Neural progenitor cell (in vitro differentiated cells): ENCODE data around the gene SLC31A2. TPM values are rescaled to one million over a fixed set of nuclear protein-coding genes. Genes with fewer than 3 reads are reported as not detected.

ENCODE experiments used
- DNase-seq: peaks from one replicate; pipeline ENCODE4 v3.0.0-alpha.2; 2016; ENCODE audit warnings: low spot score
- H2AFZ ChIP-seq: fragments of 200-600 bp; sonication (generic); replicated peaks from 2 replicates; pipeline ENCODE4 v1.6.1; 2016; ENCODE audit warnings: antibody characterized with exemption
- H3F3A ChIP-seq: fragments of 200-600 bp; sonication (generic); 2 replicates; pipeline ENCODE4 v1.6.1; 2016; ENCODE audit warnings: antibody characterized with exemption, low read depth
- H3K27ac ChIP-seq: fragments of 200-600 bp; sonication (generic); 2 replicates; pipeline ENCODE4 v1.5.1; 2016; ENCODE audit warnings: mild to moderate bottlenecking
- H3K27me3 ChIP-seq: fragments of 200-600 bp; sonication (generic); 2 replicates; pipeline ENCODE4 v1.6.1; 2016; ENCODE audit warnings: mild to moderate bottlenecking, moderate library complexity
- H3K36me3 ChIP-seq: fragments of 200-600 bp; sonication (generic); 2 replicates; pipeline ENCODE4 v1.5.1; 2016
- H3K4me1 ChIP-seq: fragments of 200-600 bp; sonication (generic); 2 replicates; pipeline ENCODE4 v1.6.1; 2016; ENCODE audit warnings: mixed run types
- H3K4me2 ChIP-seq: fragments of 200-600 bp; sonication (generic); 2 replicates; pipeline ENCODE4 v1.6.1; 2016
- H3K4me3 ChIP-seq: fragments of 200-600 bp; sonication (generic); 2 replicates; pipeline ENCODE4 v1.5.1; 2016
- H3K79me2 ChIP-seq: fragments of 200-600 bp; sonication (generic); 2 replicates; pipeline ENCODE4 v1.6.1; 2016; ENCODE audit warnings: low read depth
- H3K9ac ChIP-seq: fragments of 200-600 bp; sonication (generic); 2 replicates; pipeline ENCODE4 v1.6.1; 2016
- H3K9me3 ChIP-seq: fragments of 200-600 bp; sonication (generic); 2 replicates; pipeline ENCODE4 v1.5.1; 2016; ENCODE audit warnings: low read depth
- H4K20me1 ChIP-seq: fragments of 200-600 bp; sonication (generic); 2 replicates; pipeline ENCODE4 v1.6.1; 2016; ENCODE audit warnings: low read depth
- H3K27ac Mint-ChIP-seq: 3 replicates; pipeline ENCODE4 v1.8.0; 2021; ENCODE audit warnings: mixed read lengths
- H3K27me3 Mint-ChIP-seq: 2 replicates; pipeline ENCODE4 v1.8.0; 2022; ENCODE audit warnings: low read depth, mild to moderate bottlenecking, inconsistent platforms, moderate library complexity, mixed read lengths; ENCODE audit not compliant: insufficient read depth
- H3K36me3 Mint-ChIP-seq: 3 replicates; pipeline ENCODE4 v1.8.0; 2021; ENCODE audit warnings: mixed read lengths
- H3K4me1 Mint-ChIP-seq: 3 replicates; pipeline ENCODE4 v1.8.0; 2021; ENCODE audit warnings: mixed read lengths
- H3K4me3 Mint-ChIP-seq: 3 replicates; pipeline ENCODE4 v1.8.0; 2021; ENCODE audit warnings: mild to moderate bottlenecking, moderate library complexity, mixed read lengths
- H3K9me3 Mint-ChIP-seq: 3 replicates; pipeline ENCODE4 v1.8.0; 2020; ENCODE audit warnings: mixed read lengths
- EZH2 ChIP-seq: fragments of 200-600 bp; sonication (generic); IDR thresholded peaks from 2 replicates; pipeline ENCODE4 v1.6.1; 2017; ENCODE audit warnings: antibody characterized with exemption, mild to moderate bottlenecking, moderate library complexity
- EZH2phosphoT487 ChIP-seq: fragments of 200-600 bp; sonication (generic); IDR thresholded peaks from 2 replicates; pipeline ENCODE4 v1.6.1; 2017; ENCODE audit warnings: antibody characterized with exemption
- total RNA-seq: library from RNA; depleted of rRNA; stranded (reverse); fragments of >200 nt; gene quantifications from 2 replicates; pipeline ENCODE4 v1.2.3, GENCODE V29; 2015; ENCODE audit warnings: low replicate concordance
- TF ChIP-seq, protein P1 (sequence below): fragments of 200-600 bp; sonication (generic); IDR thresholded peaks from 2 replicates; pipeline ENCODE4 v1.5.1; 2017; ENCODE audit warnings: antibody characterized with exemption, mild to moderate bottlenecking

The SLC31A2 gene
- total RNA-seq, 1 donor from 2014 or later: 0.34 TPM

DNA sequence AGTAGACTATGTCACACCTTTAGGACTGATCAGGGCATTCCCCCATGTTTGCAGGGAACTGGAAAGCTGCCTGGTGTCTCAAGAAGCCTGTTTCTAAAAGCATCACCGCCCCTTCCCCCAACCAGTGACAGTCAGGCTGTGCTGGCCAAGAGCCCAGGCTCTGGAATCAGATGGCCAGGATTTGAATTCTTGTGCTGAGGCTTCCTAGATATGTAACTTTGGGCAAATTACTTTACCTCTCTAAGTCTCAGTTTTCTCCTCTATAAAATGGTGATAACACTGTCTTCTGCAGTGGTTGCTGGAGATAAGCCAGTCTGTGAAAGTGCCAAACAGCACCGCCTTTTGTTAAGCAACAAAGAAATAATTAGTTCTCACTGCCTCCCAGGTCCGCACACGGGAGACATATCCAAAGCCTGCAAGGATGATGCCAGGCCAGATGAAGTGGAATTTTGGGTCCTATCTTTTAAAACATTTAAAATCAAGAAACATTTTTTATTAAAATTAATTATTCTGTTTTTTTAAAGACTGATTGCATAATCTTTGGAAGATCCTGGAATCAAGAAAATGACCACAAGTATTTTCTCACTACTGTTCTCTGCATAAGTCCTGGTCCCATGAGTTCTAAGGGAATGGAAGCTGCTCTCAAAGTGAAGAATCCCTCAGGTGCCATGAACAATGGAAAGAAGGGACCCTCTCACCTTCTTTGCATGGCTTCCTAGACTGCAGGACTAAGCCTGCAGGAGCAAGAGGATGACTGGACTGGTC is 13.9 kb downstream of the SLC31A2 start:
- Histone ChIP-seq H3K4me3 (no peak overlapping the region), H2AFZ (no peak overlapping the region), H4K20me1 (no peaks in the 10 kb centered on the region), H3K79me2 (no peaks in the 10 kb centered on the region), H3K9ac (no peak overlapping the region), H3K36me3 (no peaks in the 10 kb centered on the region), H3K4me2 (no peak overlapping the region), H3F3A (no peaks in the 10 kb centered on the region), H3K9me3 (no peaks in the 10 kb centered on the region), H3K27ac (no peak overlapping the region), H3K4me1 (peaks cover 6% of the 10 kb centered on the region), H3K27me3 (no peaks in the 10 kb centered on the region)
- TF ChIP-seq EZH2phosphoT487 (no peak), EZH2 (no peak)
- TF ChIP-seq, protein P1, sequence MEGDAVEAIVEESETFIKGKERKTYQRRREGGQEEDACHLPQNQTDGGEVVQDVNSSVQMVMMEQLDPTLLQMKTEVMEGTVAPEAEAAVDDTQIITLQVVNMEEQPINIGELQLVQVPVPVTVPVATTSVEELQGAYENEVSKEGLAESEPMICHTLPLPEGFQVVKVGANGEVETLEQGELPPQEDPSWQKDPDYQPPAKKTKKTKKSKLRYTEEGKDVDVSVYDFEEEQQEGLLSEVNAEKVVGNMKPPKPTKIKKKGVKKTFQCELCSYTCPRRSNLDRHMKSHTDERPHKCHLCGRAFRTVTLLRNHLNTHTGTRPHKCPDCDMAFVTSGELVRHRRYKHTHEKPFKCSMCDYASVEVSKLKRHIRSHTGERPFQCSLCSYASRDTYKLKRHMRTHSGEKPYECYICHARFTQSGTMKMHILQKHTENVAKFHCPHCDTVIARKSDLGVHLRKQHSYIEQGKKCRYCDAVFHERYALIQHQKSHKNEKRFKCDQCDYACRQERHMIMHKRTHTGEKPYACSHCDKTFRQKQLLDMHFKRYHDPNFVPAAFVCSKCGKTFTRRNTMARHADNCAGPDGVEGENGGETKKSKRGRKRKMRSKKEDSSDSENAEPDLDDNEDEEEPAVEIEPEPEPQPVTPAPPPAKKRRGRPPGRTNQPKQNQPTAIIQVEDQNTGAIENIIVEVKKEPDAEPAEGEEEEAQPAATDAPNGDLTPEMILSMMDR: no peak
- Mint-ChIP-seq H3K9me3 (no peaks in the 10 kb centered on the region), H3K27ac (no peak overlapping the region), H3K36me3 (peaks cover 33% of the 10 kb centered on the region), H3K4me1 (peaks cover 10% of the 10 kb centered on the region), H3K27me3 (peaks cover 2% of the 10 kb centered on the region), H3K4me3 (no peak overlapping the region)
- DNase-seq: no peak

GRCh38 chr9:113166039-113166438 is 15.2 kb downstream of the SLC31A2 start:
- Histone ChIP-seq H4K20me1 (no peaks in the 10 kb centered on the region), H3K9ac (no peak overlapping the region), H3K36me3 (no peaks in the 10 kb centered on the region), H3F3A (no peaks in the 10 kb centered on the region), H3K79me2 (no peaks in the 10 kb centered on the region), H3K27me3 (no peaks in the 10 kb centered on the region), H3K4me3 (no peak overlapping the region), H3K27ac (no peak overlapping the region), H2AFZ (no peak overlapping the region), H3K4me1 (peaks cover under 1% of the 10 kb centered on the region), H3K9me3 (no peaks in the 10 kb centered on the region), H3K4me2 (no peak overlapping the region)
- Mint-ChIP-seq H3K9me3 (no peaks in the 10 kb centered on the region), H3K4me3 (no peak overlapping the region), H3K27me3 (peaks cover 2% of the 10 kb centered on the region), H3K36me3 (peaks cover 35% of the 10 kb centered on the region), H3K4me1 (peaks cover 4% of the 10 kb centered on the region), H3K27ac (no peak overlapping the region)
- TF ChIP-seq, protein P1: no peak
- TF ChIP-seq EZH2: no peak
- TF ChIP-seq EZH2phosphoT487: no peak
- no peak for DNase-seq

DNA sequence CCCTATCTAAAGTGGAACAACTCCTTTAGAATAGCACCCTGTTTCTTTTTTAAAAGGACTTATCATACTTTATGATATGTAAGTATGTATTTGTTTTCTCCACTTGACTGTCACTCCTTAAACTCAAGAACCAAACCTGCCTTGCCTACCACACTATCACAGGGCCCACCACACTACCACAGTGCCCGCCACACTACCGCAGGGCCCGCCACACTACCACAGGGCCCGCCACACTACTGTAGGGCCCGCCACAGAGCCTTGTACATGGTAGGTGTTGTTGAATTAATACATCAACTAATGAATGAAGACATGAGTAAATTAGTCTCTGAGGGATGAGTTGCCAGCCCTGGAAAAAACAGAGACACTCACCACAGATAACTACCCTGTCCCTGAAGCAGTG is 18.0 kb downstream of the SLC31A2 start:
- Mint-ChIP-seq H3K4me3 (no peak overlapping the region), H3K27ac (no peak overlapping the region), H3K4me1 (no peaks in the 10 kb centered on the region), H3K36me3 (peaks cover 39% of the 10 kb centered on the region), H3K27me3 (peaks cover 2% of the 10 kb centered on the region), H3K9me3 (no peaks in the 10 kb centered on the region)
- Histone ChIP-seq H3F3A (no peaks in the 10 kb centered on the region), H3K27ac (no peak overlapping the region), H3K4me2 (no peak overlapping the region), H2AFZ (no peak overlapping the region), H4K20me1 (no peaks in the 10 kb centered on the region), H3K9me3 (no peaks in the 10 kb centered on the region), H3K4me3 (no peak overlapping the region), H3K27me3 (no peaks in the 10 kb centered on the region), H3K9ac (no peak overlapping the region), H3K4me1 (no peaks in the 10 kb centered on the region), H3K79me2 (no peaks in the 10 kb centered on the region), H3K36me3 (peaks cover 6% of the 10 kb centered on the region)
- DNase-seq: no peak
- TF ChIP-seq, protein P1: no peak
- no peak for TF ChIP-seq EZH2
